HG02938 (cell line): Measurements from ENCODE around the gene LSMEM2.
"Not testable (repeated sequence)": the region's sequence is repeated elsewhere in the genome, so short reads cannot be mapped to it uniquely, and the experiment has no call there.

Source experiments
- ATAC-seq: cut with Tn5 transposase; IDR thresholded peaks from one replicate; pipeline ENCODE4 v1.9.1; 2021; ENCODE audit warnings: mild to moderate bottlenecking, moderate library complexity; ENCODE audit not compliant: unreplicated experiment

Gene LSMEM2

DNA sequence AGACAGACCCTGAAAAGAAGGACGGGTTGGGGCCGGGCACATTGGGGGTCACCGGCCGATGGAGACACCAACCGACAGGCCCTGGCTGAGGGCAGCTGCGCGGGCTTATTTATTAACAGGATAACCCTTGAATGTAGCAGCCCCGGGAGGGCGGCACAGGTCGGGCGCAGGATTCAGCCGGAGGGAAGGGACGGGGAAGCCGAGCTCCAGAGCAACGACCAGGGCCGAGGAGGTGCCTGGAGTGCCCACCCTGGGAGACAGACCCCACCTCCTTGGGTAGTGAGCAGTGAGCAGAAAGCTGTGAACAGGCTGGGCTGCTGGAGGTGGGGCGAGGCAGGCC lies 2.2 kb upstream of the LSMEM2 start:
- no peak for ATAC-seq

- no peak for ATAC-seq
These were observed 586 bp upstream of the LSMEM2 start for GRCh38 chr3:50278123-50278879.

DNA sequence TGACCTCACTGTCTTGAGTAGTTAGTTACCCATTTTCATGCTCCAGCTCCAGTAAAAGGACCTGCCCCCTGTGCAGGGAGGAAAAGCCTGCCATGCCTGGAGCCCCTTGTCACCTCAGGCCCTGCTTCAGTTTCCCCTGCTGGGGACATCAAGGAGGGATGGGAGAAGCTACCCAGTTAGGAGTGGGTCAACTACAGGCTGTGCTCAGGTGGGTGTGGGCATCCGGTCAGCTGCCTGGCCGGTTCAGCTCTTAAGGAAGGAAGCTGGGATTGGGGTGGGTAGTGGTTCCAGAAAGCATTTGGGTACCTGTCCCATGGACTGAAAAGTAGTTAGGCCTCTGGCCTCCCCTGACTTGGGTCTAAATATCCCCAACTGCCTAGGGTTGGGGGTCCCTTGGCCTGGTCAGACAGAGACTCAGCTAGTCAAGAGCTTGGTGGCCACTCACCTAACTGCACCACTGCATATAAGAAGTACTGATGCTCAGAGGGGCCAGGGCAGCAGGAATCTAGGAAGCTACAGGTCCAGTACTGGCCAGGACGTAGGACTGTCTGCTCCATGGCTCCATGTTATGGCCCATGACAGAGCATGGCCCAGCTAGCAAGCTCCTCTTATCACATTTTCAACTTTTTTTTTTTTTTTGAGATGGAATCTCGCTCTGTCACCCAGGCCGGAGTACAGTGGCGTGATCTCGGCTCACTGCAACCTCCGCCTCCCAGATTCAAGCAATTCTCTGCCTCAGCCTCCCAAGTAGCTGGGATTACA lies 549 bp downstream of the LSMEM2 start:
- ATAC-seq = no peak

GRCh38 chr3:50284121-50284520 lies 5.2 kb downstream of the LSMEM2 start:
- not testable (repeated sequence) for ATAC-seq

- no peak for ATAC-seq
These were observed 7.7 kb downstream of the LSMEM2 start for GRCh38 chr3:50286322-50287227.

GRCh38 chr3:50287262-50287661 lies 8.4 kb downstream of the LSMEM2 start:
- no peak for ATAC-seq

GRCh38 chr3:50288387-50289007 lies 9.6 kb downstream of the LSMEM2 start:
- no peak for ATAC-seq

GRCh38 chr3:50289130-50289529 lies 10.2 kb downstream of the LSMEM2 start:
- ATAC-seq = no peak

GRCh38 chr3:50290161-50290641 lies 11.3 kb downstream of the LSMEM2 start:
- no peak for ATAC-seq

- peak; percentile 93 for ATAC-seq
These were observed 13.5 kb downstream of the LSMEM2 start, which contains the start of gene IFRD2 for GRCh38 chr3:50292159-50293078. IFRD2 (minus strand) TSS chr3:50292429; CDS start chr3:50292274, 155 bp downstream.

DNA sequence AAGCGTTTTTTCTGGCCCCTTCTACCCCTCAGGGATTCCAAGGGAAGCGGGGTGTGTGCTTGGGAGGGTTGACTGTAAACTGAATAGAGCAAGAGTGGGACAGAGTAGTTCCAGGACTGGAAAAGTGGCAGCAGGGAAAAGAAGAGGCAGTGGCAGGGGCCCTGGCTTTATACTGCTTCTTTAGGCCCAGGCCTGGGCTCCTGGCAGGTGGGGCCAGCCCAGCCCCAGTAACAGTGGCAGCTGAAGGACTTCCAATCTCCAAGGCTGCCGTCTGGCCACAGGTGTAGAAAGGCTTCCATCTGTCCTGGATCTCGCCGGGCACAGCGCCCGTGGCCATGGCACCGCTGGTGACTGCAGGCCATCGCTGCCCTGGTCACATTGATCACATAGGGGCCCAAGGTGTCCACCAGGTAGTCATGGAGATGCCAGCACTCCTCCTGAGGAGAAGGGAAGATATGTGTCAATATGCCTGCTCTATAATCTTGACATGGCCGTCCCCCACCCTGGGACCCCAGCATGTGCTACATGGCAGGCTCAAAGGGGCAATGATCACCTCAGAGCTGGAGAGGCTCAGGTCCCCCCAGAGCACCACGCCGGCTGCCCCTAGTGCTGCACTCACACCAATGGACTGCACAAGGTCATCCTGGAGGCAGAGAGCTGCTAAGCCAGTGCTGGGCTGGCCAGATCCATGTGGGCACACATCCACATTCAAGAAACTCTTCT lies 14.4 kb downstream of the LSMEM2 start:
- ATAC-seq = no peak

DNA sequence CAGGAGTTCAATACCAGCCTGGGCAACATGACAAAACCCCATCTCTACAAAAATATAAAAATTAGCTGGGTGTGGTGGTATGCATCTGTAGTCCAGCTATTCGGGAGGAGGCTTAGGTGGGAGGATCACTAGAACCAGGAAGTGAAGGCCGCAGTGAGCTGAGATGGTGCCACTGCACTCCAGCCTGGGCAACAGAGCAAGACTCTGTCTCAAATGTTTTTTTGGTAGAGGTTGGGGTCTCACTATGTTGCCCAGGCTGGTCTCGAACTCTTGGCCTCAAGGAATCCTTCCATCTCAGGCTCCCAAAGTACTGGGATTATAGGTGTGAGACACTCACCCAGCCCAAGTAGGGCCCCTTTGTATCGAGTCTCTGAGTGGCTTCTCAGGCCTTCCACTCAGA lies 15.2 kb downstream of the LSMEM2 start:
- no peak for ATAC-seq

- ATAC-seq = no peak
These were observed 15.9 kb downstream of the LSMEM2 start for GRCh38 chr3:50294492-50295403.

GRCh38 chr3:50295553-50296431 lies 16.9 kb downstream of the LSMEM2 start:
- no peak for ATAC-seq

DNA sequence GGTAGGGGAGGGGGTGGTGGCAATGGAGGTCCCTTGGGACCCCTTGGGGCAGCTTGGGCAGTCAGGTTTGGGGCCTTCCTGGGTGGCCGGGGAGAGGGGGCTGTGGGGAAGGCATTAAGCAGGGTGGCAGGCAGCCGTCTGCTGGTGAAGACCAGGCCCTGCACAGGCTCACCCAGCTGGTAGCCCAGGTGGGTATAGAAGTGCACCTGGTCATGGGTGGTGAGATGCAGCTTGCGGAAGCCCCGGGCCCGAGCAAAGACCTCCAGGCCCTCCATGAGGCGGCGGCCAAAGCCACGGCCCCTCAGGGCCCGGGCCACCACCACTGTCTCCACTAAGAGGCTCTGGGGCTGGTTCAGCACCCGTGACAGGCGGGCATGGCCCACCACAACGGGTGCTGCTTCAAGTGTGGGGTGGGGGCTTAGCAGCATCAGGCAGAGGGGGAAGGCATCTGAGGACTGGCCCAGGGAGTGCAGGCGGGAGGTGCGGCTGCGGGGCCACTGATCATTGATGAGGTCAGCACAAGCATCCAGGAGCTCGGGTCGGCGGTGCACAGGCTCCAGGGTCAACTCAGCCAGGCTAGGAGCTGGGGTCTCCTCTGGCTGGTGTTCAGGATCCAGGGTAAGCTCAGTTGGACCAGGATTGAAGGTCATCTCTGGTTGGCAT lies 18.0 kb downstream of the LSMEM2 start:
- ATAC-seq = no peak

DNA sequence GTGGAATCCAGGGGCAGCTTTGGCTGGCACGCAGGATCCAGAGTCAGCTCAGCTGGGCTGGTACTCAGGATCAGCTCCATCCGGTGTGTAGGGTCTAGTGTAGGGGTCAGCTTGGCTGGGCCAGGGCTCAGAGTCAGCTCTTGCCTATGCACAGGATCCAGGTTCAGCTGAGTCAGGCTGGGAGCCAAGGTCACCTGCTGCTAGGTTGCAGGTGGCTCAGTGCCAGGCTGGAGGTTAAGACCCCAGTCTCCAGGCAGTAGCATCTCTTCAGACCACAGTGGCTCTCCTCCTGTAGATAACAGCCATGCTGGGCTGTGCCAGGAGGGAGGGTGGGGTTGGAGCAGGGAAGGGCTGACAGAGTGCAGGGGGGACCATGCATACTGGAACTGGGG lies 18.5 kb downstream of the LSMEM2 start:
- ATAC-seq = no peak
